HTERT RPE-1 (cell line): Measurements from ENCODE around the gene INSIG1.

Experiments
- in situ Hi-C: fragments of 300-500 bp; cut with MboI; formaldehyde crosslinking; loops from 4 replicates; pipeline ENCODE4 v1.14.3; 2020; ENCODE audit warnings: low sequenced_read_pairs

INSIG1 gene

GRCh38 chr7:155324012-155324917 is 26.6 kb downstream of the INSIG1 start:
- in situ Hi-C loops = no loop called here

- in situ Hi-C loops = no loop called here
Observed at GRCh38 chr7:155324918-155325235, 27.2 kb downstream of the INSIG1 start.

GRCh38 chr7:155326385-155326784 is 28.7 kb downstream of the INSIG1 start:
- in situ Hi-C loops = no loop called here

- in situ Hi-C loops = no loop called here
Observed at GRCh38 chr7:155327590-155328320, 30.1 kb downstream of the INSIG1 start.

- in situ Hi-C loops = no loop called here
Observed at GRCh38 chr7:155329225-155329624, 31.5 kb downstream of the INSIG1 start.

GRCh38 chr7:155331396-155331795 is 33.7 kb downstream of the INSIG1 start:
- in situ Hi-C loops = no loop called here

GRCh38 chr7:155333346-155334234 is 35.9 kb downstream of the INSIG1 start:
- in situ Hi-C loops = no loop called here

- in situ Hi-C loops = no loop called here
Observed at GRCh38 chr7:155336812-155337602, 39.3 kb downstream of the INSIG1 start.

GRCh38 chr7:155337946-155338631 is 40.4 kb downstream of the INSIG1 start:
- in situ Hi-C loops = no loop called here

- in situ Hi-C loops = no loop called here
Observed at GRCh38 chr7:155338632-155339320, 41.1 kb downstream of the INSIG1 start.

GRCh38 chr7:155339474-155339873 is 41.8 kb downstream of the INSIG1 start:
- in situ Hi-C loops = no loop called here

- in situ Hi-C loops = no loop called here
Observed at GRCh38 chr7:155340071-155340531, 42.4 kb downstream of the INSIG1 start.

GRCh38 chr7:155340721-155341120 is 43.0 kb downstream of the INSIG1 start:
- in situ Hi-C loops = no loop called here

GRCh38 chr7:155341463-155341983 is 43.8 kb downstream of the INSIG1 start:
- in situ Hi-C loops = no loop called here

GRCh38 chr7:155342313-155342712 is 44.6 kb downstream of the INSIG1 start:
- in situ Hi-C loops = no loop called here

GRCh38 chr7:155343150-155343549 is 45.5 kb downstream of the INSIG1 start:
- in situ Hi-C loops = no loop called here

- in situ Hi-C loops = no loop called here
Observed at GRCh38 chr7:155343661-155344121, 46.0 kb downstream of the INSIG1 start.

GRCh38 chr7:155344270-155344617 is 46.6 kb downstream of the INSIG1 start:
- in situ Hi-C loops = no loop called here
